HG03175 (cell line): Measurements from ENCODE around the gene RHOT2.
A peak's percentile ranks its signal among the peaks of the same experiment; 100 is the strongest.

Experiments used
- ATAC-seq: cut with Tn5 transposase; IDR thresholded peaks from one replicate; pipeline ENCODE4 v1.9.1; 2021; ENCODE audit warnings: mild to moderate bottlenecking, moderate library complexity; ENCODE audit not compliant: unreplicated experiment

Gene RHOT2

DNA sequence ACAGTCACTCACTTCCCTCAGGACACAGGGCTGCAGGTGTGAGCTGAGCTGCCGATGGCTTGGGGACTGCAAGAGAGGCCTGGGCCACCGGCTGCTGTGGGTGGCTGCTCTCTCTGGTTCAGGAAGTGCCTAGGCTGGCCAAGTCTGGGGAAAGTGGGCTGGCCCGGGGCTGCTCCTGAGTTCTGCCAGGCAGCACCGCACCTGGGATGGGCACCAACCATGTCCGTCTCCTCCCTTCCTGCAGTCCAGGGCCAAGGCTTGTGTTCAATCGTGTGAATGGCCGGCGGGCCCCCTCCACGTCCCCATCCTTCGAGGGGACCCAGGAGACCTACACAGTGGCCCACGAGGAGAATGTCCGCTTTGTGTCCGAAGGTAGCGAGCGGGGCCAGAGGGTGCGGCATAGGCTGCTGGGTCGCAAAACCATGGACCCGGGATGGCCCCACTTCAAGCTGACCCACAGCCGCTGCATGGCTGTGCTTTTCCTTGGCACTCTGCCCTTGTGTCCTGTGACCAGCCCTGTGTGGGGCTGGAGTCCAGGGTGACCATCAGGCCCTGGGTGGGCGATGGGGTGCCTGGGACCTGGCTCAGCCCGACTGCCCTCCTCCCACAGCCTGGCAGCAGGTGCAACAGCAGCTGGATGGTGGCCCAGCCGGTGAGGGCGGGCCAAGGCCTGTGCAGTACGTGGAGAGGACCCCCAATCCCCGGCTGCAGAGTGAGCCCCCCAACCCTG lies 20.6 kb upstream of the RHOT2 start:
- no peak for ATAC-seq

DNA sequence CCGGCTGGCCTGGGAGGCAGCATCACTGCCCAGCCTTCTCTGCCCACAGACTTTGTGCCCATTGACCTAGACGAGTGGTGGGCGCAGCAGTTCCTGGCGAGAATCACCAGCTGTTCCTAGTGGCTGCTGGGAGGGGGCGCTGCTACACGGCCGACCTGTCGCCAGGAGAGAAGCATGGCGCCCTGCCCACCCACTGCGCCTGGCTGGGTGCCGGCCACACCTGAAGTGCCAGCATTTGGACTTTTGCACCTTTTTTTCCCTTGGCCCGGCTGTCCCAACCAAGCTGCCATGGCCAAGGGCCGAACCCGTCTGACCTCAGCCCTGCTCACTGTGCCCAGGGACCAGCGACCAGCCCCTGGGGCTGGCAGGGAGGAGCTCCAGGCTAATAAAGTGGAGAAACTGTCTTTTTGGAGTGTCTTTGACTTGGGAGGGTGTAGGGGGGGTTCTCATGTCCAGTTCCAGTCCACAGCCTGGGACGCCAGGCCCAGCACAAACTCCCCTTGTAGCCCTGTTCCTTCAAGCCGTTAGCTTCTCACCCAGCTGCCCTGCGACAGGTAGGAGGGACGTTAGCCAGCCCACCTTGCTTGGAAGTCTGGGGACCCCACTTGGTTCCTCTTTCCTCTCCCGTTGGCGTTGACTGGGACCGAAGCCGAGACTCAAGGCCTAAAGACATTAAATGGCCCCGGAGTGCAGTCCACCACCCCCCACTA lies 19.7 kb upstream of the RHOT2 start:
- ATAC-seq: no peak

DNA sequence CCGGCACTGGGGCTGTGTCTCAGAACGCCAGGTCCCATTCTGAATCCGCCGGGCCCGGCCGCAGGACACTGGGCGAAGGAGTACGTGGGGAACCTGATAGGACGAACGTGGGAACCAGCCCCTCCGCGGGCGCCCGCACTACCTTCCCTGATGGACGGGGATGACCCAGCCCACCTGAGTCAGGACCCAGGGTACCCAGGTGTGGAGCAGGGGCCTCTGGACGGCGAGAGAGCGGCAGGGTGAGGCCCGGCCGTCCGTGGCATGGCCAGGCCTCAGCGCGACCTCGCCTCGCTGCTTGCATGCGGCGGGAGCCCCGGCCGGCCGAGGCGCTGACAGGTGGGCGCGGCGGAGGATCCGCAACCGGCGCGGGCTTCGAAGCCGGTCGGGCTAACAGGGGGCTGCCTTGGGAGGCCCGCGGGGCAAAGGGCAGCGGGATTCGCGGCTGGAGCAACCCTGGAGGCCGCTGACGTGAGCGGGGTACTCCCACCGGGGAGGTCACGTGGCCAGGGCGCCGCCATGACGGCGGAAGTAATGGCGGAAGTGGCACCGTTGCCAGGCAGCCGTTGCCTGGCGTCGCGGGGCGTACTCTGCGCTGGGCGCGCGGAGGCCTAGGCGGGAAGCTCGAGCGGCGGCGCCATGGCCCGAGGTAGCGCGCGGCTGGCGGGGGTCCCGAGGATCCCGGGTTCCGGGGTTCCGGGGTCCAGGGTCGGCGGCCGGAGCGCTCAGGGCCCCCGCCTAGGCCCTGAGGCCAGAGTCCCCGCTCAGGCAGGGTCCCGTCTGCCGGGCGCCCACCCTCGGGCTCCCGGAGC lies 18.9 kb upstream of the RHOT2 start, which contains the start of gene WDR90:
Gene WDR90, plus strand, starts transcription at position 585 of the 809 bp plus-strand sequence. Its CDS starts 52 bp downstream, at position 637.
- peak; percentile 88 for ATAC-seq

DNA sequence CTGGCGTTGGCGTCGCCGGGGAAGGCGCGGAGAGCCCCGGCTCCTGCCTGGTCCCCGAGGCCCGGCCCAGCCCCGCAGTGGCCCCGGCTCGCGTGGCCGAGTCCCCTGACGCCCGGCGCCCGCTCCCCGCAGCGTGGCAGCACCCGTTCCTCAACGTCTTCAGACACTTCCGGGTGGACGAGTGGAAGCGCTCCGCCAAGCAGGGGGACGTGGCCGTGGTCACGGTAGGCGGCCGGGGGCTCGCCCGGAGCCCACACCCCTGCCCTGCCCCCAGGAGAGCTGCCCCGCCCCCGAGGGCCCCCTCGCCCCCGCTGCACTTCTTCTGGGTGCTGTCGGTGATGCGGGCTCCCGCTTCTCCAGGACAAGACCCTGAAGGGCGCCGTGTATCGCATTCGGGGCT lies 18.3 kb upstream of the RHOT2 start:
- ATAC-seq: peak; percentile 26

DNA sequence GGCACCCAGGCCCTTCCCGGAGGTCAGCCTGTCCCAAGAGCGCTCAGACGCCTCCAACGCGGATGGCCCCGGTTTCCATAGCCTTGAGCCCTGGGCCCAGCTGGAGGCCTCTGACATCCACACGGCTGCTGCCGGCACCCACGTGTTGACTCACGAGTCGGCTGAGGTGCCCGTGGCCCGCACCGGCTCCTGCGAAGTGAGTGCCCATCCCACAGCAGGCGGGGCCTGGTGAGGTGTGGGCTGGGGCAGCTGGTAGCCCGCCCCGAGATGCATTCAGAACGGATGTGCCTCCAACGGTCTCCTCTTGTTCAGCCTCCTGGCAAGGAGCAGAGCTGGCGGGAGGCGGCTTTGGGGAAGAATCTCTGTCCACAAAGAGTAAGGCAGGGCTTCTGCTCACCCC lies 16.1 kb upstream of the RHOT2 start:
- ATAC-seq: no peak

DNA sequence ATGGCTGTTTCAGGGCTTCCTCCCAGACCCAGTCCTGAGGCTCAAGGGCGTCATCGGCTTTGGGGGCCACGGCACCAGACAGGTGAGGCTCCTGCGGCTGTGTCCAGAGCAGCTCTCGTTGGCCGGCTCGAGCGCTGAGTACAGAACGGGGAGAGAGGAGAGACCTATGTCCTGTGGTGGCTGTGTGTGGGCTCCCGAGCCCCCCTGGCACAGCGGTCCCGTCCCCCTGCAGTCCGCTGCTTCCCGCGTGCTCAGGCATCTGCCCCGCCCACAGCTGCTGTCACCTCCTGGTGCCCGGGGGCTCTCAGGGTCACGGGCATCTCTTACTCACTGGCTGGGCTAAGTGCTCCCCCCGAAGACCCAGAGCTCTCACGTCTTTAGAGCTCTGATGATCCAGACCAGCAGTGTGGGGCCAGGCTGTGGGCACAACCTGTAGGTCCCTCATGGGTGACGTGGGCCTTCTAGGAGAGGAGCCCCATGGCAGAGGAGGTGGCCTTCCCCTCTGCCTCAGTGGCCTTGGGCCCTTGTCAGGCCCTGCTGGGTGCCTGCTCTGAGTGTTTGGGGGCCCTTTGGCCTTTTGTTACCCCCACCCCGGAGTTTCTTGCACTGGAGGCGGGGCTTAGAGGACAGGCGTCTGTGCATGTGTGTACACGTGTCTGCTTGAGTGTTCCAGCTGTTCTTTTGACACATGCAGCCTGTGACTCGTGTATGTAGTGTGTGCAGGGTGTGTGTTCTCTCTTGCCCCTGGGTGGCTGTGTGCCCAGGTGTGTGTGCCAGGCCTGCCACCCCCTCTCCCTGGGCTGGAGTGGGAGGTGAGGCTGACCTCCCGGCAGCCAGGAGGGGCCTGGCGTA lies 15.3 kb upstream of the RHOT2 start:
- no peak for ATAC-seq

DNA sequence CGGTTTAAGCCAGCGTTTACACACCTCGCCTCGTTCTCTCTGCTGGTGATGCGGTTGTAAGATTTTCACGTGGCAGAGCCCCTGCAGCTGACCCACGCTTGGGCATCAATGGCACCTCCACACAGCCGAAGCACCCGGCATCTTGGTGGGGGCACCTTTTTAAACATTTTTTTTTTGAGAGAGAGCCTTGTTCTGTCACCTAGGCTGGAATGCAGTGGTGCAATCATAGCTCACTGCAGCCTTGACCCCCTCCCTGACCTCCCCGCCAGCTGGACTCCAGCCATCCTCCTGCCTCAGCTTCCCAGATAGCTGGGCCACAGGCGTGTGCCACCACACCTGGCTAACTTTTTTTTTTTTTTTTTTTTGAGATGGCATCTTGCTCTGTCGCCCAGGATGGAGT lies 13.9 kb upstream of the RHOT2 start:
- no peak for ATAC-seq

DNA sequence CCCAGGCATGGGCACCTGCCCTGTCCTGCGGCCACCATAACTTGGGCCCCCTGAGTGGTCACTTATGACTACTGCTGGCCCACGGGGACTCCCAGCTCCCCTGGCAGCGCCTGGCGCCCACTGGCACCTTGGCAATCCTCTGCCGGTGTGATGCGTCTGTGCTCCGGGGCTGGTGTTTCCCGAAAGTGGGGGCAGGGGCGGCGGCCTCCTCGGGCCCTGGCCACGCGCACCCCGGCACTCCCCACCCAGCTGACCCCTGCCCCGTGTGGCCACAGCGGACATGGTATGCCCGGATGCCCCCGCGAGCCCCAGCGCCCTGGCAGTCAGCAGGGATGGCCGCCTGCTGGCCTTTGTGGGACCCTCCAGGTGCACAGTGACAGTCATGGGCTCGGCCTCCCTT lies 10.4 kb upstream of the RHOT2 start:
- ATAC-seq: no peak

DNA sequence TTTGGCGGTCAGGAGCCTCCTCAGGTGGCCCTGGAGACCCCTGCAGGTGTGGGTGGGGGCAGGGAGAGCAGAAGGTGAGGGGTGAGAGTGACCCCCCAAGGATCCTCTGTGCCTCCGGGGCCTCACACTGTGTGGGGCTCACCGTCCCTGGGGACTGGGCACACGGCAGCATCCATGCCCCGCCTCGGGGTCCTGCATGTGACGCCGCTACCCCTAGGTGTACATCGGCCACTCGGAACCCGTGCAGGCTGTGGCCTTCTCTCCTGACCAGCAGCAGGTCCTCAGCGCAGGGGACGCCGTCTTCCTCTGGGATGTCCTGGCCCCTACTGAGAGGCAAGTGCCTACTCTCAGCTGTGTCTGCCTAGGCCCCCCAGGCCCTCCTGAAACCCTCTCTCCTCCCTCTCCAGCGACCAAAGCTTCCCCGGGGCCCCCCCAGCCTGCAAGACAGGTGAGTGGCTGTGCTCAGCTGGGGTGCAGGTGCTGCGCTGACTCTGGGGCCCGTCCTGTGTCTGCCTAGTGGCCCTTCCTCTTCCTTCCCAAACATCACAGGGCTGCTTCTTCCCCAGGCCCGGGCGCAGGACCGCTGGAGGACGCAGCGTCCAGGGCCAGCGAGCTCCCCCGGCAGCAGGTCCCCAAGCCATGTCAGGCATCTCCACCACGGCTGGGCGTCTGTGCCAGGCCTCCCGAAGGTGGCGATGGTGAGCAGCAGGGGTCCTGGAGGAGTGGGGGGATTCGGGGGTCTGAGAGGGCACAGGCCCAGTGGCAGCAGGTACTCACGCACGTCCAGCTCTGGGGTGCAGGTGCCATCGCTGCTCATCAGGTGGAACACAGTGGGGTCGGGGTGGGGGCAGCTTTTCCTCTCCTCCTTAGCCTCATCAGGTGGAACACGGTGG lies 9.0 kb upstream of the RHOT2 start:
- ATAC-seq: no peak

DNA sequence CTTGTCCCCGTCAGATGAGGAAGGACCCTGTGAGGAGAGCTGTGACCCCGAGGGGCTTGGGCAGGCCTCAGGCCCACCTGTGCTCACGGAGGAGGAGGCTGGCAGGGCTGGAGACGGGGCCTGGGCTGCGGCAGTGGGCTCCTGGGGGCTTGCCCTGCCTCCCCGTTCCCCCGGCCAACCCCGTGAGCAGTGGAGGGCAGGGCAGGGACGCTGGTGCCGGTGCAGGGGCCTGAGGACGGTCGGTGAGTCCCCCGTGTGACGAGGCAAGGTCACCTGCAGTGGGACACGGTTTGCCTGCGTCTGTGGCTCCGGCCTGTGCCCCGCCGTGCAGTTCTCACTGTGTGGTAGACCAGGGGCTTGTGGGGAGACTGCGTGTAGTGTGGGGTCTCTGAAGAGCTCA lies 8.3 kb upstream of the RHOT2 start:
- no peak for ATAC-seq

DNA sequence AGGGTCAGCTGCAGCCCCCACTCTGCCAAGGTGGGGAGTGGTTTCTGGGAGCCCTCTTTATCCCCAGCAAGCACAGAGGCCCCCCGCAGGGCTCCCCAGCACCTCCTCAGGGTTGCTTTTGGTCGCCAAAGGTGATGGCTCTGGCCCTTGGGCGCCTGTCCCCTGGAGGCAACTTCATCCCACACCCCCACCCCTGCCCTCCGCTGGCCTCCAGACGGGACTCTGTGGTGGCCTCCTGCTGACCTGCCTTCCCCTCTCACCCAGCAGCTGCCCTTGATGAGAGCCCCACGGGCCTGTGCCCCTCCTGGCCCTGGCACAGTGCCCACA lies 7.8 kb upstream of the RHOT2 start:
- ATAC-seq: no peak

DNA sequence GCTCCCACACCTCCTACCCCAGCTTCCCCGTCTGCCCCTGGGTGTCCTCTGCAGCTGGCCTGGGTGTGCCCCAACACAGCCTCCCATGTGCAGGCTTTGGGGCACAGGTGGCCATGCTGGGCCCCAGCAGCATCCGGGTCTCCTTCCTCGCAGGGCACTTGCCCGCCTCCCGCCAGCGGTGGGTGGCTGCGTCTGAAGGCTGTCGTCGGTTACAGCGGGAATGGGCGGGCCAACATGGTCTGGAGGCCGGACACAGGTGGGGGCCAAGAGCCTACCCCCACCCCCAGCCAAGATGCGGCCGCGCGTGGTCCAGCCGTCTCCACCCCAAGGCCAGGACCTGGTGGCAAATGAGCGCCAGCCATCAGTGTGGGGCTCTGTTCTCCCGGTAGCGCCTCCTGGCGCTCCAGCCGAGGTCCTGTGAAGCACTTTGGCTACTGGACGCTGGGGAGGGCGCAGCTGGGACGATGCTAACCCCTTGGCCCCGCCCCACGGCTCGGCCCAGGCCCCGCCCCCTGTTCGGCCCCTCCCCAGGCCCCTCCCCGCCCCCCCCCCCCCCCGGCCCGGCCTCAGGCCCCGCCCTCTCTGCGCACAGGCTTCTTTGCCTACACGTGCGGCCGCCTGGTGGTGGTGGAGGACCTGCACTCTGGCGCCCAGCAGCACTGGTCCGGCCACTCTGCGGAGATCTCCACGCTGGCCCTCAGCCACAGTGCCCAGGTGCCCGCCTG lies 7.3 kb upstream of the RHOT2 start:
- ATAC-seq: peak; percentile 48

DNA sequence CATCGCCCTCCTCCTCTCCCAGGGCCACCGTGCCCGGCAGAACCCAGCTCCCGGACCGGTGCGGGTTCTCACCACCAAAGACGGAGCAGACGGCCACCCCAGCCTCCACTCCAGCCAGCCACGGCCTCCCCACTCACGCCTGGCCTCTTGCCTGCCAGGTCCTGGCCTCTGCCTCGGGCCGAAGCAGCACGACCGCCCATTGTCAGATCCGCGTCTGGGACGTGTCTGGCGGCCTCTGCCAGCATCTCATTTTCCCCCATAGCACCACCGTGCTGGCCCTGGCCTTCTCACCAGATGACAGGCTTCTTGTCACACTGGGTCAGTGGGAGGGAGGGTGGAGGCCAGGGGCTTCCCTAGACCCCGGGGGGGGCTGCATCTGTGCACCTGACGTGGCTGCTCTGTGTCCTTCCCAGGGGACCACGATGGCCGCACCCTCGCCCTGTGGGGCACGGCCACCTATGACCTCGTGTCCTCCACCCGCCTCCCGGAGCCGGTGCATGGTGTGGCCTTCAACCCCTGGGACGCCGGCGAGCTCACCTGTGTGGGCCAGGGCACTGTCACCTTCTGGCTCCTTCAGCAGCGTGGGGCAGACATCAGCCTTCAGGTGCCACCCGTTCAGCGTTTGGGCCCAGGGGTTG lies 6.6 kb upstream of the RHOT2 start:
- ATAC-seq: no peak

DNA sequence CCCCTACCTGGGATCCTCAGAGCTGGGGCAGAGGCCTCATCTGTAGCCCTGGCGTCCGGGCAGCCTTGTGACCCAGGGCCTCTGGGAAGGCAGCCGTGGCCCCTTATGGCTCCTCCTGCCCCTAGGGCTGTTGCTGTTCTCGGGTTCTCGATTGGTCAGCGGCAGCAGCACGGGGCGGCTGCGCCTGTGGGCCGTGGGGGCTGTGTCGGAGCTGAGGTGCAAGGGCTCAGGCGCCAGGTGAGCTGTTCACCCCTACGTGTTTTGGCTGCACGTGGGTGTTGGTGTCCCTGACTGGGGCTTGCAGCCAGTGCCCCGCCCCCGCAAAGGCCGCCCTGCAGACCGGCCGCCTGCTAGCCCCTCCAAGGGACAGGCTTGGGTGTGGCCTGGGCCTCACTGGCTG lies 5.8 kb upstream of the RHOT2 start:
- ATAC-seq: no peak

DNA sequence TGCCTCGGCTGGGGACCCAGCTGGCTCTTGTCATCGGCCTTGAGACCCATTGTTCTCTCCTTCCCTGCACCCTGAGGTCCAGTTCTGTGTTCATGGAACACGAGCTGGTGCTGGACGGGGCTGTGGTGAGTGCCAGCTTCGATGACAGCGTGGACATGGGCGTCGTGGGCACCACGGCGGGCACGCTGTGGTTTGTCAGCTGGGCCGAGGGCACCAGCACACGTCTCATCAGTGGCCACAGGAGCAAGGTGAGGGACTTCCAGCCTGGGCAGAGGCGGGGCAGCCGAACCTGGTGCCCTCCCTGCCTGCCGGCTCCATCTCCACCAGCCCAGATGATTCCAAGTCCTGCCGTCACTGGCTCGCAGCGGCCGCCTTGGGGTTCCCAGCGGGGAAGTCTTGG lies 5.3 kb upstream of the RHOT2 start:
- ATAC-seq: no peak

DNA sequence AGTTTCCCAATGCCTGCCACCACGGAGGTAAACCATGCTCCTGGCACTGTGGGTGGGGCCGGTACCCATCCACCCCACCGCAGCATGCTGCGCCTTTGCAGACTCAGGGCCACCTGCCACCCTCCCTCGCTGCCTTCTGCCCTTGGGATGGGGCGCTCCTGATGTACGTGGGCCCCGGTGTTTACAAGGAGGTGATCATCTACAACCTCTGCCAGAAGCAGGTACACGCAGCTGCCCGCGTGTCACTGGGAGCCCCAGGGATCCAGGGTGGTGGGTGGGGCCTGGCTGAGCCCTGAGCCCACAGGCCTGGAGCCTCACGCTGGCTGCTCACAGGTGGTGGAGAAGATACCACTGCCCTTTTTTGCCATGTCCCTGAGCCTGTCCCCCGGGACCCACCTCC lies 1.4 kb upstream of the RHOT2 start:
- no peak for ATAC-seq

DNA sequence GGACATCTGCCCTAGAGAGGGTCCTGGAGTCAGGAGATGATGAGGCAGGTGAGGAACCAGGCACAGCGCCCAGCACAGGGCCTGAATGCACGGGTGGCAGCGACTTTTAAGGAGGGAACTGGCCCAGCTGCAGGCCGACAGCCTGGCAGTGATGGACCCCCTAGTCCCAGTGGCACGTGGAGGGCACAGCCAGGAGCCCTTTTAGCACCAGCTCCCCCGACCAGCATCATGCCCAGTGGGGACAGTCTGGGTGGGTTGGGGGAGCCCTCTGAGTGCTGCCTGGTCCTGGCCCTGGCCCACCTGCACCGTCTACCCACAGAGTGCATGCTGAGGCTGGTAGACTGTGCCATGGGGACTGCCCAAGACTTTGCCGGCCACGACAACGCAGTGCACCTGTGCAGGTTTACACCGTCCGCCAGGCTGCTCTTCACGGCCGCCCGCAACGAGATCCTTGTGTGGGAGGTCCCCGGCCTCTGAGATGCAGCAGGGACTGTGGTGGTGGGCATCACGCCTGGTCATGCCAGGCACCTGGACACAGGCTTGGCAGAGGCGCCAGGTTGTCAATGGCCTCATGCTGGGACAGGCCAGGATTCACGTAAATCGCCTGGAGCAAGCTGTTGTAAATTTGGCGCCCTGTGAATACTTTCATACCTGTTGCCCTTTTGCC lies 686 bp upstream of the RHOT2 start:
- no peak for ATAC-seq

DNA sequence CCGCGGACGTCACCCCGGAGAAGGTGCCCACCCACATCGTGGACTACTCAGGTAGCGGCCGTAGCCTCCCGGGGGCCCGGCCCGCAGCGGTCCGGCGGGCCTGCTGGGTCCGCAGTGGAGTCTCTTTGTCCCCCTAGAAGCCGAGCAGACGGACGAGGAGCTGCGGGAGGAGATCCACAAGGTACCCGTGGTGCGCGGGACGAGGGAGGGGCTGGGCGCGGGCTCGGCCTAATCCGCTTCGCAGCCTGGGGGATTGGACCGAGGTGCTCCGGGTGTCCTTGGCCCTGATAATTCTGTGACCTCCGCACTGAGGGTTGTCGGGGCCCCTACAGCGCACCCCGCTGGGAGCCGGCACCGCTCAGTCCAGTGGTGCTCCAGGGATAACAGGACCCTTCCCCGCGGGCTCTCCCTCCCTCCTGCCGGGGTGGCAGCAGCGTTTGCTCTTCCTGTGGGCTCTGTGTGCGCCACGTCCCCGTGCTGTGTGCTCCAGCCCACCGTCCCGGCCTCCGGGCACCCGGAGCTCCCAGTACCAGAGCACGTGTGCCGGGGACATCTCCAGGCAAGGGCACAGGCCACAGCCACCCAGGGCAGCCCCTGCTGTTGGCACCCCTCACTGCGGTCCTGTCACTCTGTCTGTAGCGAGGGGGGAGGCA lies 713 bp downstream of the RHOT2 start:
- peak; percentile 17 for ATAC-seq
